ACHN (cell line): ENCODE measurements around the gene SNX10.

ENCODE experiments used
- DNase-seq: peaks from one replicate; pipeline ENCODE4 v3.0.0-alpha.2; 2015
- in situ Hi-C: cut with HindIII; loops from 2 replicates; pipeline ENCODE4 v1.10.0; 2017; ENCODE audit warnings: low sequenced_read_pairs, low pct_ligation_motif_present, low pct_unique_long_range_greater_than_20kb

The SNX10 gene

GRCh38 chr7:26356929-26357798 lies 65.5 kb downstream of the SNX10 start:
- in situ Hi-C loops, result no loop called here
- no peak for DNase-seq

GRCh38 chr7:26357799-26358151 lies 66.1 kb downstream of the SNX10 start:
- no peak for DNase-seq
- in situ Hi-C loops, result no loop called here

- no peak for DNase-seq
- in situ Hi-C loops, result no loop called here
Measured at GRCh38 chr7:26360650-26361049, 69.0 kb downstream of the SNX10 start.

- DNase-seq, result no peak
- in situ Hi-C loops, result no loop called here
Measured at GRCh38 chr7:26361637-26362036, 70.0 kb downstream of the SNX10 start.

- no peak for DNase-seq
- in situ Hi-C loops, result no loop called here
Measured at GRCh38 chr7:26363465-26363864, 71.8 kb downstream of the SNX10 start.

- in situ Hi-C loops, result no loop called here
- peak; percentile 86 for DNase-seq
Measured at GRCh38 chr7:26365077-26365900, 73.6 kb downstream of the SNX10 start.

GRCh38 chr7:26365901-26366275 lies 74.2 kb downstream of the SNX10 start:
- in situ Hi-C loops, result no loop called here

GRCh38 chr7:26367219-26367711 lies 75.6 kb downstream of the SNX10 start:
- DNase-seq, result peak; percentile 60
- in situ Hi-C loops, result no loop called here

More at GRCh38 chr7:26365901-26366275, 74.2 kb downstream of the SNX10 start:
- DNase-seq, result no peak

GRCh38 chr7:26368542-26368941 lies 76.9 kb downstream of the SNX10 start:
- DNase-seq, result peak; percentile 49
- in situ Hi-C loops, result no loop called here

GRCh38 chr7:26369593-26369992 lies 77.9 kb downstream of the SNX10 start:
- in situ Hi-C loops, result no loop called here

GRCh38 chr7:26370011-26370410 lies 78.3 kb downstream of the SNX10 start:
- in situ Hi-C loops, result no loop called here
- DNase-seq, result peak; percentile 48

More at GRCh38 chr7:26369593-26369992, 77.9 kb downstream of the SNX10 start:
- DNase-seq, result peak; percentile 81

- in situ Hi-C loops, result no loop called here
- DNase-seq, result no peak
Measured at GRCh38 chr7:26372249-26372648, 80.6 kb downstream of the SNX10 start.

- in situ Hi-C loops, result no loop called here
- DNase-seq, result no peak
Measured at GRCh38 chr7:26372704-26373103, 81.0 kb downstream of the SNX10 start.

GRCh38 chr7:26374647-26375373 lies 83.1 kb downstream of the SNX10 start:
- in situ Hi-C loops, result no loop called here
- DNase-seq, result no peak

- in situ Hi-C loops, result no loop called here
- DNase-seq, result peak; percentile 63
Measured at GRCh38 chr7:26375726-26376174, 84.1 kb downstream of the SNX10 start.

- in situ Hi-C loops, result no loop called here
- peak; percentile 73 for DNase-seq
Measured at GRCh38 chr7:26376175-26376917, 84.7 kb downstream of the SNX10 start.

- no peak for DNase-seq
- in situ Hi-C loops, result no loop called here
Measured at GRCh38 chr7:26378016-26378415, 86.4 kb downstream of the SNX10 start.

GRCh38 chr7:26379711-26380110 lies 88.0 kb downstream of the SNX10 start:
- in situ Hi-C loops, result loop anchor here (10.0 kb wide), 1 partner anchor 785 kb away; the partner anchor contains the start of gene HOXA9
- no peak for DNase-seq
